ENCODE measurements around the gene EEF1AKMT2.

DNA sequence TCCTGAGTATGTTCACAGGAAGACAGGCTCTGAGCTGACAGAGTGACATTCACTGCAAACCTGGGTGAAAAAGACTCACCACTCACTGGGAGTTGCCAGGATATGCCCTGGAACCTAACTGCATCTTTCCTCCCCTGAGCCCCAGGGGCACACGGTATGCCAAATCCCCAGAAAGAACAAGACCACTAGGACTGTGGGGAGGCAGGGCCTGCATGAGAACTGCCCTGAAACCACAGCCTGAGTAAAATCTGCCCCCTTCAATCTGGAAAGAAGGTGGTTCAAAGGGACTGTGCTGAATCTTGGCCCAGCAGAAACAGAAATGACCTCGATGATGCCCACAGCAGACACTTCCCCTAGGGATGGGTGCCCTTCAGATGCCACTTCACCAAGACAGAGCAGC lies 54.0 kb downstream of the EEF1AKMT2 start:
- TF ChIP-seq, protein P1, sequence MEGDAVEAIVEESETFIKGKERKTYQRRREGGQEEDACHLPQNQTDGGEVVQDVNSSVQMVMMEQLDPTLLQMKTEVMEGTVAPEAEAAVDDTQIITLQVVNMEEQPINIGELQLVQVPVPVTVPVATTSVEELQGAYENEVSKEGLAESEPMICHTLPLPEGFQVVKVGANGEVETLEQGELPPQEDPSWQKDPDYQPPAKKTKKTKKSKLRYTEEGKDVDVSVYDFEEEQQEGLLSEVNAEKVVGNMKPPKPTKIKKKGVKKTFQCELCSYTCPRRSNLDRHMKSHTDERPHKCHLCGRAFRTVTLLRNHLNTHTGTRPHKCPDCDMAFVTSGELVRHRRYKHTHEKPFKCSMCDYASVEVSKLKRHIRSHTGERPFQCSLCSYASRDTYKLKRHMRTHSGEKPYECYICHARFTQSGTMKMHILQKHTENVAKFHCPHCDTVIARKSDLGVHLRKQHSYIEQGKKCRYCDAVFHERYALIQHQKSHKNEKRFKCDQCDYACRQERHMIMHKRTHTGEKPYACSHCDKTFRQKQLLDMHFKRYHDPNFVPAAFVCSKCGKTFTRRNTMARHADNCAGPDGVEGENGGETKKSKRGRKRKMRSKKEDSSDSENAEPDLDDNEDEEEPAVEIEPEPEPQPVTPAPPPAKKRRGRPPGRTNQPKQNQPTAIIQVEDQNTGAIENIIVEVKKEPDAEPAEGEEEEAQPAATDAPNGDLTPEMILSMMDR (IDR thresholded peaks at IDR 0.05), result no peak
- TF ChIP-seq POLR2A (IDR thresholded peaks at IDR 0.05), result no peak

Measured in Peyer's patch (tissue), 4 donors.